ENCODE results near the gene TSNAXIP1. TPM values are rescaled to one million over a fixed set of nuclear protein-coding genes. Genes with fewer than 3 reads are reported as not detected.

Gene TSNAXIP1
- total and polyA plus RNA-seq, 2 experiments from 2014 or later, result 0.97 to 2.4 TPM

DNA sequence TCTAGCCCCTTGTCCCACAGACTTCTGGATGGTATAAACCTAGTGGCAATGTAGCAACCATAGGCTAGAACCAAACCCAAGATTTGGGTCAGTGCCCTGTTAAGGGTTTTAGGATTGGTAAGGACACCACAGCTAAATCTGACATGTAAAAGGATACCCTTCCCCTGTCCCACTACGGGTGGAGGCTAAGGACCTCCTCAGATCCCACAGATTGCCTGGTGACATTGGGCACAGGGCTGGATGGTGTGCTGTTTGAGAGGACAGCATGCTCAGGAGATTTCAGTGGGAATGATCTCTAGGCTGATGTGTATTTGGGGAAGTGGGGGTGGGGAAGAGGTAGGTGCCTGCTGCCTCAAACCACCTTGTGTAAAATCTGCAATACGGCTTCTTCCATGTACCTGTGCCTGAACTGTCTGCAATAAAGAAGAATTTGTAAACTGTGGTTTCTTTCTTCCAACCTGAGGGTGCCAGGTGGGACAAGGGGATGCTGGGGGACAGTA, 65.5 kb downstream of the TSNAXIP1 start:
- peak overlapping the region; percentile 96 for H3K4me2 ChIP-seq
- H2AFZ ChIP-seq, result no peak overlapping the region
- TF ChIP-seq JUNB (IDR thresholded peaks at IDR 0.05; ENCODE audit: unreplicated experiment) (no peak), ZNF331 (CRISPR knock-in tag; IDR thresholded peaks at IDR 0.05; ENCODE audit: low read depth) (no peak), NANOG (IDR thresholded peaks at IDR 0.05; ENCODE audit: borderline replicate concordance) (no peak), ZNF114 (CRISPR knock-in tag; IDR thresholded peaks at IDR 0.05) (no peak), EZH2 (IDR thresholded peaks at IDR 0.05; ENCODE audit: low read depth, unreplicated experiment) (no peak)
- TF ChIP-seq, protein P1, sequence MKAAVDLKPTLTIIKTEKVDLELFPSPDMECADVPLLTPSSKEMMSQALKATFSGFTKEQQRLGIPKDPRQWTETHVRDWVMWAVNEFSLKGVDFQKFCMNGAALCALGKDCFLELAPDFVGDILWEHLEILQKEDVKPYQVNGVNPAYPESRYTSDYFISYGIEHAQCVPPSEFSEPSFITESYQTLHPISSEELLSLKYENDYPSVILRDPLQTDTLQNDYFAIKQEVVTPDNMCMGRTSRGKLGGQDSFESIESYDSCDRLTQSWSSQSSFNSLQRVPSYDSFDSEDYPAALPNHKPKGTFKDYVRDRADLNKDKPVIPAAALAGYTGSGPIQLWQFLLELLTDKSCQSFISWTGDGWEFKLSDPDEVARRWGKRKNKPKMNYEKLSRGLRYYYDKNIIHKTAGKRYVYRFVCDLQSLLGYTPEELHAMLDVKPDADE (IDR thresholded peaks at IDR 0.05), result no peak
- TF ChIP-seq, protein P2, sequence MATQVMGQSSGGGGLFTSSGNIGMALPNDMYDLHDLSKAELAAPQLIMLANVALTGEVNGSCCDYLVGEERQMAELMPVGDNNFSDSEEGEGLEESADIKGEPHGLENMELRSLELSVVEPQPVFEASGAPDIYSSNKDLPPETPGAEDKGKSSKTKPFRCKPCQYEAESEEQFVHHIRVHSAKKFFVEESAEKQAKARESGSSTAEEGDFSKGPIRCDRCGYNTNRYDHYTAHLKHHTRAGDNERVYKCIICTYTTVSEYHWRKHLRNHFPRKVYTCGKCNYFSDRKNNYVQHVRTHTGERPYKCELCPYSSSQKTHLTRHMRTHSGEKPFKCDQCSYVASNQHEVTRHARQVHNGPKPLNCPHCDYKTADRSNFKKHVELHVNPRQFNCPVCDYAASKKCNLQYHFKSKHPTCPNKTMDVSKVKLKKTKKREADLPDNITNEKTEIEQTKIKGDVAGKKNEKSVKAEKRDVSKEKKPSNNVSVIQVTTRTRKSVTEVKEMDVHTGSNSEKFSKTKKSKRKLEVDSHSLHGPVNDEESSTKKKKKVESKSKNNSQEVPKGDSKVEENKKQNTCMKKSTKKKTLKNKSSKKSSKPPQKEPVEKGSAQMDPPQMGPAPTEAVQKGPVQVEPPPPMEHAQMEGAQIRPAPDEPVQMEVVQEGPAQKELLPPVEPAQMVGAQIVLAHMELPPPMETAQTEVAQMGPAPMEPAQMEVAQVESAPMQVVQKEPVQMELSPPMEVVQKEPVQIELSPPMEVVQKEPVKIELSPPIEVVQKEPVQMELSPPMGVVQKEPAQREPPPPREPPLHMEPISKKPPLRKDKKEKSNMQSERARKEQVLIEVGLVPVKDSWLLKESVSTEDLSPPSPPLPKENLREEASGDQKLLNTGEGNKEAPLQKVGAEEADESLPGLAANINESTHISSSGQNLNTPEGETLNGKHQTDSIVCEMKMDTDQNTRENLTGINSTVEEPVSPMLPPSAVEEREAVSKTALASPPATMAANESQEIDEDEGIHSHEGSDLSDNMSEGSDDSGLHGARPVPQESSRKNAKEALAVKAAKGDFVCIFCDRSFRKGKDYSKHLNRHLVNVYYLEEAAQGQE (IDR thresholded peaks at IDR 0.05; ENCODE audit: unreplicated experiment), result no peak
- TF ChIP-seq, protein P3, sequence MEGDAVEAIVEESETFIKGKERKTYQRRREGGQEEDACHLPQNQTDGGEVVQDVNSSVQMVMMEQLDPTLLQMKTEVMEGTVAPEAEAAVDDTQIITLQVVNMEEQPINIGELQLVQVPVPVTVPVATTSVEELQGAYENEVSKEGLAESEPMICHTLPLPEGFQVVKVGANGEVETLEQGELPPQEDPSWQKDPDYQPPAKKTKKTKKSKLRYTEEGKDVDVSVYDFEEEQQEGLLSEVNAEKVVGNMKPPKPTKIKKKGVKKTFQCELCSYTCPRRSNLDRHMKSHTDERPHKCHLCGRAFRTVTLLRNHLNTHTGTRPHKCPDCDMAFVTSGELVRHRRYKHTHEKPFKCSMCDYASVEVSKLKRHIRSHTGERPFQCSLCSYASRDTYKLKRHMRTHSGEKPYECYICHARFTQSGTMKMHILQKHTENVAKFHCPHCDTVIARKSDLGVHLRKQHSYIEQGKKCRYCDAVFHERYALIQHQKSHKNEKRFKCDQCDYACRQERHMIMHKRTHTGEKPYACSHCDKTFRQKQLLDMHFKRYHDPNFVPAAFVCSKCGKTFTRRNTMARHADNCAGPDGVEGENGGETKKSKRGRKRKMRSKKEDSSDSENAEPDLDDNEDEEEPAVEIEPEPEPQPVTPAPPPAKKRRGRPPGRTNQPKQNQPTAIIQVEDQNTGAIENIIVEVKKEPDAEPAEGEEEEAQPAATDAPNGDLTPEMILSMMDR (conservative IDR thresholded peaks at IDR 0.05; ENCODE audit: low read depth in 2 of 2), result no peak
- peaks cover 14% of the 10 kb centered on the region for H3K27me3 Mint-ChIP-seq (ENCODE audit: insufficient read depth, low read depth, poor library complexity)
- H3K36me3 ChIP-seq (ENCODE audit: insufficient read depth), result peaks cover 26% of the 10 kb centered on the region
- peaks cover 14% of the 10 kb centered on the region for H4K20me1 ChIP-seq (replicated peaks; ENCODE audit: insufficient read depth)
- H3F3A ChIP-seq (replicated peaks; ENCODE audit: low read depth), result peaks cover 40% of the 10 kb centered on the region
- H3K4me1 ChIP-seq (ENCODE audit: insufficient read depth), result peaks cover 8% of the 10 kb centered on the region; the same call in 1 of the 2 replicates
- no peaks in the 10 kb centered on the region; the same call in 2 of the 3 replicates for H3K9me3 Mint-ChIP-seq
- no peaks in the 10 kb centered on the region for H3K9me2 ChIP-seq (ENCODE audit: insufficient read depth)
- DNase-seq (ENCODE audit: low spot score) (no peak), ATAC-seq (no peak)
- no peaks in the 10 kb centered on the region for H3K27me3 ChIP-seq (ENCODE audit: insufficient read depth)
- H3K27ac ChIP-seq (ENCODE audit: low read depth), result peak overlapping the region; percentile 83
- peak overlapping the region; percentile 96; the same call in 1 of the 2 replicates for H3K4me3 ChIP-seq
- peaks cover 28% of the 10 kb centered on the region for H3K79me2 ChIP-seq (replicated peaks; ENCODE audit: insufficient read depth)
- peaks cover 14% of the 10 kb centered on the region for H3K4me1 Mint-ChIP-seq
- peak overlapping the region; percentile 89 for H3K4me3 Mint-ChIP-seq
- H3K27ac Mint-ChIP-seq, result peak overlapping the region; percentile 50
- peaks cover 49% of the 10 kb centered on the region for H3K36me3 Mint-ChIP-seq (ENCODE audit: low read depth)

All from GM23338 (cell line).